Activated CD8-positive, alpha-beta memory T cell treated with anti-CD3 and anti-CD28 coated beads for 48 hours (primary cell): ENCODE data around the gene POMT2.
"Not testable (repeated sequence)": the region's sequence is repeated elsewhere in the genome, so short reads cannot be mapped to it uniquely, and the experiment has no call there.

Experiments used
- DNase-seq, 3 experiments: peaks; one replicate each; pipeline ENCODE4 v3.0.0-alpha.2; 2020; ENCODE audit warnings: low read depth in 2 of 3, low spot score in 2 of 3

Gene POMT2

GRCh38 chr14:77302926-77303325 lies 17.8 kb downstream of the POMT2 start:
- DNase-seq, result peak in 1 of 3 experiments; percentile 55

GRCh38 chr14:77301103-77301502 lies 19.6 kb downstream of the POMT2 start:
- peak in 1 of 3 experiments; percentile 36 for DNase-seq

GRCh38 chr14:77299771-77300170 lies 20.9 kb downstream of the POMT2 start:
- DNase-seq, result no peak

GRCh38 chr14:77296906-77297305 lies 23.8 kb downstream of the POMT2 start:
- DNase-seq, result no peak

- no peak for DNase-seq
Measured at GRCh38 chr14:77296155-77296554, 24.5 kb downstream of the POMT2 start.

- DNase-seq, result no peak
Measured at GRCh38 chr14:77290705-77291104, 30.0 kb downstream of the POMT2 start.

- DNase-seq, result no peak
Measured at GRCh38 chr14:77286576-77286975, 34.1 kb downstream of the POMT2 start.

GRCh38 chr14:77284466-77284865 lies 36.2 kb downstream of the POMT2 start:
- no peak for DNase-seq

- DNase-seq, result no peak
Measured at GRCh38 chr14:77284066-77284465, 36.6 kb downstream of the POMT2 start.

GRCh38 chr14:77281852-77282410 lies 38.8 kb downstream of the POMT2 start:
- DNase-seq, result no peak

GRCh38 chr14:77280921-77281320 lies 39.8 kb downstream of the POMT2 start:
- DNase-seq, result not testable (repeated sequence)

- no peak for DNase-seq
Measured at GRCh38 chr14:77279719-77280118, 41.0 kb downstream of the POMT2 start.

- no peak for DNase-seq
Measured at GRCh38 chr14:77278461-77279230, 42.0 kb downstream of the POMT2 start.

- no peak for DNase-seq
Measured at GRCh38 chr14:77276959-77277358, 43.7 kb downstream of the POMT2 start.

- DNase-seq, result no peak
Measured at GRCh38 chr14:77276295-77276935, 44.3 kb downstream of the POMT2 start.

GRCh38 chr14:77275601-77276017 lies 45.1 kb downstream of the POMT2 start:
- no peak for DNase-seq

- no peak for DNase-seq
Measured at GRCh38 chr14:77275041-77275580, 45.6 kb downstream of the POMT2 start.

GRCh38 chr14:77273796-77274195 lies 46.9 kb downstream of the POMT2 start:
- no peak for DNase-seq

GRCh38 chr14:77272261-77272660 lies 48.4 kb downstream of the POMT2 start:
- DNase-seq, result no peak

GRCh38 chr14:77271113-77271710 lies 49.5 kb downstream of the POMT2 start, which contains the start of gene NGB:
TSS of gene NGB (minus strand) at chr14:77271206. CDS start at chr14:77270937, 269 bp downstream.
- no peak for DNase-seq

- DNase-seq, result no peak
Measured at GRCh38 chr14:77270361-77271112, 50.1 kb downstream of the POMT2 start.
